ENCODE measurements around the gene PCP4.

- TF ChIP-seq CTCF (IDR thresholded peaks at IDR 0.05) (no peak), EP300 (IDR thresholded peaks at IDR 0.05) (no peak)
Observed at GRCh38 chr21:39965026-39965425, 97.8 kb downstream of the PCP4 start.
